HTERT RPE-1 (cell line): ENCODE results near the gene RANGAP1.
"Not testable (repeated sequence)": the region's sequence is repeated elsewhere in the genome, so short reads cannot be mapped to it uniquely, and the experiment has no call there.

Experiments
- in situ Hi-C: fragments of 300-500 bp; cut with MboI; formaldehyde crosslinking; loops from 4 replicates; pipeline ENCODE4 v1.14.3; 2020; ENCODE audit warnings: low sequenced_read_pairs

Gene RANGAP1

DNA sequence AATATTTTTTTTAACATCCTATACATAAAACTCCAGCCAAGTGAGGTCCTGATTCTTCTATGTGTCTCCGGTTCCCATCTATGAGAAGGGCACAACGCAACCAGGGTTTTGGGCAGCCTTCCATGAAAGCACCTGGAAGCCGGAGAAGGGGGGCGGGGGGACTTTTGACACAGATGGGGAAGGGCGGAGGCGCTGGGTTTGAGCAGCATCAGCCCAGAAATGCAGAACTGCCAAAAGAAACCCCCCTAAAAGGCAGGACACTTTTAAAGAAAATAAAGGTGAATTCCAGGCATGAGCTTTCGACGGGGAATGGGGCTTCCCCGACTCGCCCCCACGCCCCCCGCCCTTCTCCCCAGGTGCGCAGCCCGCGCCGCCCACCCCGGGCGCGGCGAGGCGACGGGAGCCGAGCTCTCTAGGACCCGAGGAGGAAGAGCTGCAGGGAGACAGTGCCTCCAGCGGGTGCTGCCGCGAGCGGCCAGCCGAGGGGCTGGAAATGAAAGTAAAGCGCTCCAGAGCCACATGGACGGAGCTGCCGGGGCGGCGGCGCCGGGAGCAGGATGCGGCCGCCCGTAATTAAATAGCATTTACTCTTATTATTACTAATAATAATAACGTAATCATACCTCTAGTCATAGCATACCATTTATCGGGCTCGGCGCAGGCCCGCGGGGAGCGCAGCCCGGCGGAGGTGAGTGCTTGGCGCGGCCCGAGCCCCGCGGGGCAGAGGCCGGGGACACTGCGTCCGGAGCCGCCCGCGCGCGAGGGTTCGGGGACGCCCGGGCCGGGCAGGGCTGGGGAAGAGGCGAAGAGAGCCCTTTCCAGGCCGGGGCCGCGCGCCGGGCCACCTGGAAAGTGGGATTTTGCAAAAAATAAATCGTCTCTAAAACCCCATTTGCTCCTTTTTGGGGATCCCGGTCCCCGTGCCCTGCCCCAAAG lies 15.4 kb upstream of the RANGAP1 start, which contains the start of gene ZC3H7B:
TSS of gene ZC3H7B (plus strand) at position 441 of the 936 bp plus-strand sequence. CDS start 19,136 bp downstream, outside the sequence.
- in situ Hi-C loops = no loop called here

DNA sequence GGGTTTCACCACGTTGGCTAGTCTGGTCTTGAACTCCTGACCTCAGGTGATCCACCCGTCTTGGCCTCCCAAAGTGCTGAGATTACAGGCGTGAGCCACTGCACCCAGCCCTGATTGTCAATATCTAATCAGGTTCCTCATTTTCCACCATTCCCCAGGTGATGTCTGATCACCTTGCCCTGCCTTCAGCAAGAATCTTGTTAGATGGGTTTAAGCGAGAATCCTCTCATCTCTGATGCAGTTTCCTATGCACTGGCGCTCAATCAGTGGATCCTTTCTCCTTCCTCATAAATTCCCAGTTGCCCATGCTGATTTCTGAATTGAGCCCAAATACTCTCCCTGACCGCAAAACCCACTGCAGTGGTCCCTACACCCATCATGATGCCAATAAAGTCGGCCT lies 14.7 kb upstream of the RANGAP1 start:
- in situ Hi-C loops = no loop called here

DNA sequence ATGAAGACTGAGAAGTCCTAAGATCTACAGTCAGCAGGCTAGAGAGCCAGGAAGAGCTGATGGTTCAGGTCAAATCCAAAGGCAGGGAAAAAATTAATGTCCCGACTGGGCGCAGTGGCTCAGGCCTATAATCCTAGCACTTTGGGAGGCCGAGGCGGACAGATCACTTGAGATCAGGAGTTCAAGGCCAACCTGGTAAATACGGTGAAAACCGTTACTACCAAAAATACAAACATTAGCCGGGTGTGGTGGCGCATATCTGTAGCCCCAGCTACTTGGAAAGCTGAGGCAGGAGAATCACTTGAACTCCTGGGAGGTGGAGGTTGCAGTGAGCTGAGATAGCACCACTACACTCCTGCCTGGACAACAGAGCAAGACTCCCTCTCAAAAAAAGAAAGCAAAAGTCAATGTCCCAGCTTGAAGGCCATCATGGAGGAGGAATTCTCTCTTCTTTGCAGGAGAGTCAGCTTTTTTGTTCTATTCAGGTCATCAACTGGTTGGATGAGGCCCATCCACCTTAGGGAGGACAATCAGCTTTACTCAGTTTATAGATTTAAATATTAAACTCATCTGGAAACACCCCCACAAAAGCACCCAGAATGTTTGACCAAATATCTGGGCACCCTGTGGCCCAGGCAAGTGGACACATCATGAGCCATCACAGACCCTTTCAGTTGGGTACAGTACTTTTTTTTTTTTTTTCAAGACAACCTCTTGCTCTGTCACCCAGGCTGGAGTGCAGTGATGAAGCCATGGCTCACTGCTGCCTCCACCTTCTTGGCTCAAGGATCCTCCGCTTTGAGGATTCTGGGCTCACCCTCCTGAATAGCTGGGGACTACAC lies 11.1 kb upstream of the RANGAP1 start:
- in situ Hi-C loops = no loop called here

DNA sequence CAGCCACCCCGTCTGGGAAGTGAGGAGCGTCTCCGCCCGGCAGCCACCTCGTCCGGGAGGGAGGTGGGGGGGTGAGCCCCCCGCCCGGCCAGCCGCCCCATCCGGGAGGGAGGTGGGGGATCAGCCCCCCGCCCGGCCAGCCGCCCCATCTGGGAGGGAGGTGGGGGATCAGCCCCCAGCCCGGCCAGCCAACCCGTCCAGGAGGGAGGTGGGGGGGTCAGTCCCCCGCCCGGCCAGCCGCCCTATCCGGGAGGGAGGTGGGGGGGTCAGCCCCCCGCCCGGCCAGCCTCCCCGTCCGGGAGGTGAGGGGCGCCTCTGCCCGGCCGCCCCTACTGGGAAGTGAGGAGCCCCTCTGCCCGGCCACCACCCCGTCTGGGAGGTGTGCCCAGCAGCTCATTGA lies 8.8 kb upstream of the RANGAP1 start:
- in situ Hi-C loops = not testable (repeated sequence)

DNA sequence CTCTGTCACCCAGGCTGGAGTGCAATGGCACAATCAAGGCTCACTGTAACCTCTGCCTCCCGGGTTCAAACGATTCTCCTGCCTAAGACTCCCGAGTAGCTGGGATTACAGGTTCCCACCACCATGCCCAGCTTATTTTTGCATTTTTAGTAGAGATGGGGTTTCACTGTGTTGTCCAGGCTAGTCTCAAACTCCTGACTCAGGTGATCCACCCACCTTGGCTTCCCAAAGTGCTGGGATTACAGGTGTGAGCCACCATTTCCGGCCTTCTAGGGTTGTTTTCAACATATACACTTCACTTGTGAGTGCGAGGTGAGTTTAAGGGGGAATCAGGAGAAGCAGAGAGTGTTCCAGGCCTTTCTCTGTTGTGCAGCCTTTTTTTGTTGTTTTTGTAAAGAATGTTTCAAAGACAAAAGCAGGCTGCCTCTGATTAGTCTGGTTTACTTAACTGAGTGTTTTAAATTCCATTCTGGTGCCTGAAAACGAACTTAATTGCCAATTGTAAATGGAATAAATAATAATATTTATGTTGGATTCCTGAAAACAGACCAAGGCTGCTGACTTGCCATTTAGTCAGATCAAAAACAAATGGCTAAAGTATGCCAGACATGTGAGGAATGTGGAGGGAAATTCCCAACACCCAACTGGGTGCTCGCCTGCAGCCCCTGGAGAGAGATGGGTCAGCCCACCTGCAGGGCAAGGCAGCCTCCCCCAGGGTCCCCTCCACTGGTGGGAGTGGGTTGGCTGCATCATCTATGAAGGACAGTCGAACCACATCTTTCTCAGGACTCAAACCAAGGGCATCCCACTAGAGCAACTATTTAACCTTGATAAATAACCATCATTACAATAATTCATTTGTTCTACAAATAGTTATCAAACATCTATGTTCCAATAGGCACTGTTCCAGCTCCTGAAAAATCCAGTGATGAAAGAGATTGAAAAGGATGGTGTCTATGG lies 4.6 kb upstream of the RANGAP1 start:
- in situ Hi-C loops = no loop called here

DNA sequence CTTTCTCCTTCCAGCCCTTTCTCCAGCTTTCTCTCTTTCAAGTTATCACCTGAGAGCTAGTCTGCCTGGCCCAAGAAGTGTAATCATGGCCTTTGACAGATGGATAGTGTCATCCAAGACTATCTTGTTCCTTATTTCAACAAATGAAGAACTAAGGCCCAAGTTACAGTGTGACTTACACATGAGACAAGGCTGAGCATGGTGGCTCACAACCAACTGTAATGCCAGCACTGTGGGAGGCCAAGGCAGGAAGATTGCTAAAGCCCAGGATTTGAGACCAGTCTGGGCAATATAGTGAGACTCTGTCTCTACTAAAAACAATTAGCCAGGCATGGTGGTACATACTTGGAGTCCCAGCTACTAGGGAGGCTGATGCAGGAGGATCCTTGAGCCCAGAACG lies 3.7 kb upstream of the RANGAP1 start:
- in situ Hi-C loops = no loop called here

DNA sequence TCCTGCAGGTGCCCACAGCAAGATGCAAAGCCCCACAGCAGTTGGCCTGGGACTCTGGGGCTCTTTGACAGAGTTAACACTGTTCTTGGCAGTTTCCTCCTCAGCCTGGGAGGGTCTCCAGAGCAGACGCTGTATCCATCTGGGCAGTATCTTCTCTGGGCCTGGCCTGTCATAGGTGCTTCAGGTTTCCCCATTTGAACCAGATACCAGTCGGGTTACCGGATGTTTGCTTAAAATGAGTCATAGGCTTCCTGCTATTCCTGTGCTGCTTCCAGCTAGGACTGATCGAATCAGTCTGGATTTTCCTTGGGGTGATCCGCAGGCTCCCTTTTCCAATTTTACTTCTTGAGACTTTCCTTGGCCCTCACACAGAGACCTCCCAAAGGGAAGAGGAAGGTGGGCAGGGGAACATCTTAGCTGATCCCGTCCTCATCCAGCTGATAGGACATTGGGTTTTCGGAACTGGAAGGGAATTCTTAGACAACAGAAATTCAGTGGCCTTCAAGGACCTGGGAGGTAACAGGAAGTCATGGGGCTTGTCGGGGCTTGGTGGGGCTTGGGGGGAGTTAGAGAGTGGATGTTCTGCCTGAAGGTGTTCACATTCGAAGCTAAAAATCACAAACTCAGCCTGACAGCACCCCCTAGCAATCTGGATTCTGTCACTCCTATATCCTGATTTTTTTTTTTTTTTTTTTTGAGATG lies 2.4 kb upstream of the RANGAP1 start:
- in situ Hi-C loops = no loop called here

DNA sequence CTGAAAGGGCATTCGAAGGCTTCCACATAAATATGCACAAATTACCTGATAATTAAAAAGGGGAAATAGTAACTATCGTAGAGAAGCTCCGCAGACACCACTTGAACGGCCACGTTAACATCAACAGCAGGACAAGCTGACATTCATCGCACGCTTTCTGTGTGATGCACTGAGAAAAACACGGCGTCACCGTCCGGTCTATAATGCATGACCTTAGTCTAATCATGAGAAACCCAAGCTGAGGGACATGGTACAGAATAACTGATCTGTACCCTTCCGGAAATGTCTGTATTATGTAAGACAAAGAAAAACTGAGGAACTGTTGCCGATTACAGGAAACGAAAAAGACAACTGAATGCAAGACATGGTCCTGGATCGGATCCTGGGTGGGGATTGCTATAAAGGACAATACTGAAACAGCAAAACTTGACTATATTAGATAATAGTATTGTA lies 678 bp upstream of the RANGAP1 start:
- in situ Hi-C loops = no loop called here

DNA sequence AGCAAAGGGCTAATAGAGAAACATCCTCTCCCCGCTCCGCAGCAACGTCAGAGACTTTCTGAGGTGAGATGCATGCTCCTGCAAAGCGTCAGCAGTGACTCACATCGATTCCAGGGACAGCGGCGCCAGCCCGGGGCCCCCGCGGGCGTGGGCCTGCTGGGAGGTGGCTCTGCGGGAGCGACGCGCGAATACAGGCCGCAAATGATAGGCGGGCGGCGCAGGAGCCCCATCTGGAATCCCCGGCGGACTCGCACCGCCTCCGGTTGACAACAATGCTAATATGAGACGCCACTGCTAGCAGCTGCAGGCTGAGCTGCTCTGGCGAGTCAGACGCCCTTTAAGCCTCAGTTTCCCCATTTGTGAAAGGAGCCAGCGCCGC lies 557 bp downstream of the RANGAP1 start:
- in situ Hi-C loops = no loop called here

DNA sequence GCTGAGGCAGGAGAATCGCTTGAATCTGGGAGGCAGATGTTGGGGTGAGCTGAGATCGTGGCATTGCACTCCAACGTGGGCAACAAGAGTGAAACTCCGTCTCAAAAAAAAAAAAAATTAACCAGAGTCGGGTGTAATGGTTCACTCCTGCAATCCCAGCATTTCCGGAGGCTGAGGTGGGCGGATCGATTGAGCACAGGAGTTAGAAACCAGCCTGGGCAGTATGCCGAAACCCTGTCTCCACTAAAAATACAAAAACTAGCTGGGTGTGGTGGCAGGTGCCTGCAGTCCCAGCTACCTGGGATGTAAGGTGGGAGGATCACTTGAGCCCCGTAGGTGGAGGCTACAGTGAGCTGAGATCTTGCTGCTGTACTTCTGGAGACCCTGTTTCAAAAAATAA lies 1.5 kb downstream of the RANGAP1 start:
- in situ Hi-C loops = no loop called here

DNA sequence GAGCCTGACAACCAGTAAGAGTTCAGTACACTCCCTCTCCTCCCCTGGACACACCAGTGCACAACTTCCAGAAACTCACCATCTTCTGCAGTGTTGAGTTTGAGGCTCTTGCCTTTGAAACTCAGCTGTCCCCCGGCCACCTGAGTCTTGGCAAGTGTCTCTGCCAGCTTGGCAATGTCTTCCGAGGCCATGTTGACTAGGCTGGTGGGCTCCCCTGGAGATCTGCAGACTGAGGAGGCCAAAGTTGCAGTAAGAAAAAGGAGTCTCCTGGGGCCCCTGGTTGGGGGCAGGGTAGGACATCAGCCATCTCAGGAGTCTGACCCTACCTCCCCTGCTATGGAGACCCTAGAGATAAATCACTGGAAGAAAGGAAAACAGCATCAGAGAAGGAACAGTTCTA lies 5.1 kb downstream of the RANGAP1 start:
- in situ Hi-C loops = no loop called here

DNA sequence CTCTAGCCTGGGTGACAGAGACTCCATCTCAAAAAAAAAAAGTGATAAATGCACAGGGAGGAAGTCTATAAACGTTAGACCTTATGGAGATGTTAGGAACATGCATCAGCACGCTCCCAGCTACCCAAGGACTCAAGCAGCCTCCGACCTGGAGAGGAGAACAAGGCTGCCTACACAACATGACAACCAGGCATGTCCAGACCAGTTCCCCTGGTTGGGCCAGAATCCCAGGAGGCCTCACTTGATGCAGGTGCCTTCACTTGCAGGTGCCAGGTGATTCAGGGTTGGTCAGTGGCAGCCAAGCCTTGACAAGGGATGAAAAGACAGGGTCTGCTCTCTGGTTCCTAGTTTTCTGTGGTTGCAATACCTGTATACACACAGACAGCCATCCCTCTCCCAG lies 5.9 kb downstream of the RANGAP1 start:
- in situ Hi-C loops = no loop called here

DNA sequence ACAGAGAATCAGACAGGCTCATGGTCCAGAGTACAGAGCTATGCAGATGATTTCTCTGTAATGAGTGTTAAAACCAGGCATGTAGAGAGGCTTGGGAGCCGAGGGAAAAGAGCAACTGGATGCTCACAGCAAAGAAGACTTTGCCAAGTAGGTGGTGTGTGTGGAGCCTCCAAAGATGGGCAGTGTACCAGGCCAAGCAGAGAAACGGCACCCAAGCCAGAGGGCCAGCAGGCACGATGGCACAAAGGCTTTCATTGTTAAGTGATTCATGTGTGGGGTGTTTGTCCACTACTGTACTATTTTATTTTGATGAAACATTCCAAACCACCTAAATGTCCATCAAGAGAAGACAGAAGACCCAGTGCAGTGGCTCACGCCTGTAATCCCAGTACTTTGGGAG lies 11.1 kb downstream of the RANGAP1 start:
- in situ Hi-C loops = no loop called here

DNA sequence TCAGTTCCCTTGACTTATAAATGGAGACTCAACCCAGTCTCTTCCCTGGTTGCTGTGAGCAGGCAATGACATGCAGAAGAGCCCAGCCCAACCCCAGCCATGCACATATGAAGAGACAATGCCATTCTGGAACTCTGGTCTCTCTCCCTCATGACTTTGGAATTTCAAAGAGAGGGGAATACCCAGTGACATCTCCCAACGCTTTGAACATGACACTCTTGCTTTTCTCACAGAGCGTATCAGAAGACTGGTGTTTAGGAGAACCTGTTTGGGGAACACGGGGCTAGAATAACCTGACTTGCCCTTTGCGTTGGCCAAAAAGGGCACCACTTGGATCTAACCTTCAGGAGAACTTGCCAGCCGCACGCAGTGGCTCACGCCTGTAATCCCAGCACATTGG lies 12.9 kb downstream of the RANGAP1 start:
- in situ Hi-C loops = no loop called here

DNA sequence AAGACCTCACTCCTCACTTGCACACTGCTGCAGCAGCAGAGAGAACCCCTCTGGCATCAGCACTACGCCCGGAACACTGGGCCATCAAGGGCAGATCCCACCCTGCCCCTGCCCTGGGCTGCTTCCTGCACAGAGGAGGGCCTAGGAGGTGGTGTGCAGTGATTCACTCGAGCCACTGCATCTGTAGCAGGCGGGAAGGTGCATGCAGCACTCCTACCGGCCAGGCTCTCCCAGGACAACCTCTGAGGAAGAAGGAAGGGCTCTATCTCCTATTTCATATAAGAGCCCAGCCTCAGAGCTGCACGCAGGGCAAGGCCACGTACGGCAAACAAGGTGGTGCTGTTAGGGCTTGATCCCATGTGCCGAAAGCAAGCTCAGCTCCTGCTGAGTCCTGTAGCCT lies 14.2 kb downstream of the RANGAP1 start:
- in situ Hi-C loops = no loop called here

DNA sequence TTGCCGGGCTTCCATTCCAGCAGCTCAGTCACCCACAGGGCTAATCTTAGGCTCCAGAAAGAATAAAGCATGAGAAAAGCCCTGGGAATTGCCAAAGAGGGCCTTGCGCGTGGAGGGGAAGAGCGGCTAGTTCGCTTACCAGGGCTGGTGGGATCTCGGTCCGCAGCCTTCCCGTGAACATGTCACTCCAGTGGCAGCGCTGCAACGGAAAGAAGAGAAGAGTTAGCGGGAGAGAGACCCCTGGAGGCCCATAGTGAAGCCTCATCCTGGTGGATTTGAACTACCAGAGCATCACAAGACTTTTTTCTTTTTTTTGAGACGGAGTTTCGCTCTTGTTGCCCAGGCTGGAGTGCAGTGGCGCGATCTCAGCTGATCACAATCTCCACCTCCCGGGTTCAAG lies 18.0 kb downstream of the RANGAP1 start:
- in situ Hi-C loops = no loop called here

DNA sequence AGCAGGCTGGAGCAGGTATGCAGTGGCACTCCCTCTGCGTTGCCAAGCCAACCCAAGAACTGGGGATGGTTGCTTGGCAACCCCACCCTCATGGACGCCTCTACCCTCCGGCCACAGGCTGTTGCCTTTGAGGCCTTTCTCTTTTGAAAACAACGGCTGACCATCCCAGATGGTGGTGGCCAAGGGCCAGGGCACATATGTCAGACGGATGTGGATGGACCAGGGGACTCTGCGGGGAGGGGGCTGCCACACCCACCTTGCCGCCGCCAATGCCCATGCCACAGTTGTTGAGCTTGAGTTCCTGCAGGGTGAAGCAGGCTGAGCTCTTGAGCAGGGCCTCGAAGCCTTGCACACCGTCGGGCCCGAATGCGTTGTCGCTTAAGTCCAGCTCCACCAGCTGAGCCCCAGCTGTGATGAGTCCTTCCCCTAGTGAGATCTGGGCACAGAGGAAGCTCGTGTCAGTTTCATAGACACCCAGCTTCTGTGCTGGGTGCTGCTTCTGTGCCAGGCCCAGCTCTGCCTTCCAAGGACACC lies 21.5 kb downstream of the RANGAP1 start:
- in situ Hi-C loops = no loop called here

DNA sequence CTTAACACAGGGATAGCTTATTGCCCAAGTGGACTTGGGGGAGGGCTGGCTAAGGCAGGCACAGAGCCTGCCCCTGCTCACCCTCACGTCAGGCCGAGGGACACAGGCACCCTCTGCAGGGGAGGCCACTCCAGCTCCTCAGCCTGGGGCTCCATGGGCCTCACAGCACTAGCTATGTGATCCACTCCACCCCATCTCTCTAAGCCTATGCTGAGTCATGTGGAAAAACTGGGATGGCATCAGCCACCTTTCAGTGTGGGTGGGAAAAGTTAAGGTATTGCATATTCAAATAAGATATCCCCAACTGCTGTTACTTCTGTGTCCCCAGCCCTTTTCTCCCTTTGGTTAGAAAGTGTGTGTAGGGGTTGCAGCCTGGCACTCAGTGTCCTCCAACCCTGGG lies 22.3 kb downstream of the RANGAP1 start:
- in situ Hi-C loops = no loop called here

DNA sequence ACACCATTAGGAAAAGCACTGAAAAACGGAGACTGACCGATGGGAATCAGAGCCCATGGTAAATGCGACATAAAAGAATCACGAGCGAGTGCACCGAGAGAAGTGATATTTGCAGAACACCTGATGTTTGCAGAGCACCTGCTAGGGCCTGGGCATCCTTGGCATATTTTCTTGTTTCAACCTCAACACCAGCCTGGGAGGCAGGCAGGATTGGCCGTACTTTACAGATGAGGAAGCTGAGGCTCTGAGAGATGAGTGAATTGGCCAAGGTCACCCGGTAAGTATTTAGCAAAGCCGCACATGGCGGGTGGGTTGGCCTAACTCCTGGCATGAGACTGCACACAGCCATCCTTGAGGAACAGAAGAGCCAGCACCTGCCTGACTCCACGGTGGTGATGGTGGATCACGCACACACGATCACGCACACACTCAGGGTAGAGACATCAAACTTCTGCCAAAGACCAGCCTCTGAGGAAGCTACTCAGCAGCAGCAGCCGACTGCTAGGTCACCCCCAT lies 23.7 kb downstream of the RANGAP1 start:
- in situ Hi-C loops = no loop called here
